Esophagus squamous epithelium (tissue), 4 donors: ENCODE results near the gene SH3GLB2.

Experiments used
- CTCF ChIP-seq, 6 experiments: fragments of 450-650 bp in 4 of 6; fragments of 200-600 bp in 2 of 6; sonication (generic) in 2 of 6; IDR thresholded peaks; one replicate each; pipeline ENCODE4 v1.5.1; 2016 to 2019; ENCODE audit warnings: antibody characterized with exemption in 6 of 6, mild to moderate bottlenecking in 4 of 6, moderate library complexity in 4 of 6
- POLR2A ChIP-seq, 4 donors: fragments of 450-650 bp; IDR thresholded peaks; one replicate each; pipeline ENCODE4 v1.6.1; 2017; ENCODE audit warnings: antibody characterized with exemption in 4 of 4, mild to moderate bottlenecking in 4 of 4, moderate library complexity in 3 of 4

- TF ChIP-seq CTCF (IDR thresholded peaks at IDR 0.05) (no peak), POLR2A (IDR thresholded peaks at IDR 0.05) (no peak)
Measured at GRCh38 chr9:128979111-128979510, 49.0 kb downstream of the SH3GLB2 start.
